ENCODE results near the gene LTB4R2.

- TF ChIP-seq CTCF (IDR thresholded peaks at IDR 0.05) (no peak), POLR2A (IDR thresholded peaks at IDR 0.05) (no peak), EP300 (IDR thresholded peaks at IDR 0.05) (no peak), POLR2AphosphoS5 (IDR thresholded peaks at IDR 0.05) (no peak)
Observed at GRCh38 chr14:24267516-24267915, 42.4 kb upstream of the LTB4R2 start.

All from sigmoid colon (tissue), 4 donors.